NCI-H510A (cell line): ENCODE measurements around the gene YIPF4.
A peak's percentile ranks its signal among the peaks of the same experiment; 100 is the strongest.
"Not testable (repeated sequence)": the region's sequence is repeated elsewhere in the genome, so short reads cannot be mapped to it uniquely, and the experiment has no call there.

ENCODE experiments used
- DNase-seq: peaks from one replicate; lab custom pipeline; 2025; lab: John Stamatoyannopoulos, UW

YIPF4 gene

GRCh38 chr2:32289165-32289999, 11.7 kb downstream of the YIPF4 start:
- no peak for DNase-seq

DNA sequence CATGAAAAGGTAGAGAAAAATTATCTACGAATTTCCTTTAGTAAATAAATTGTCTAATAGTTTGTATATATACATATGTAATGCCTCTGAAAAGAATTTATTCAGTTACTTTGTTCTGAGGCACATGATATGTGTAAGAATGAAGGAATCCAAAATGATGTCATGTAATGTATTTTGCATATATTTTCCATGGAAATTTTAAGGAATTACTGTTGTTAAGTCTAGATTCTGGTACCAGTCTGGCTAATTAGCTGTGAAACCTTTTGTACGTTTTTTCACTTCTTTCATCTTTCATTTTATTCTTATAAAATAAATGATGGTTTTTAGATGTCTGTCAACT, 12.3 kb downstream of the YIPF4 start:
- DNase-seq, result no peak

DNA sequence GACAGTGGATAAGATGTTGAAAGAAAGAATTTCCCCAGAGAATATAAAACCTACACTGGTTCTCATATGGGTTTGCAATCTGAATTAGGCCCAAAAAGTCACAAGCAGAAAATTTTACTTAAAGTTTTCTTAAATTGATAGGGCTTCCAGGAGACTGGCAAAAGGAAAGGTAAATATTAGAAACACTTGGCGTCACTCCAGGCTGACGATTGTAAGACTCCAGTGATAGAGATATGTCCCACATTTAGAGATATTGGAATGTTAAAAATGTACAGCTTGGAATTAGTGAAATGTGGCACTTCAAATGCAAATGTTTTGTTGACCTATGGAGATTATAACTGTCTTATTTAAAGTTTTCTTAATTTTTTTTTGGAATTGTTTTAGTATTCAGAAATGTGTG, 14.0 kb downstream of the YIPF4 start:
- DNase-seq, result no peak

DNA sequence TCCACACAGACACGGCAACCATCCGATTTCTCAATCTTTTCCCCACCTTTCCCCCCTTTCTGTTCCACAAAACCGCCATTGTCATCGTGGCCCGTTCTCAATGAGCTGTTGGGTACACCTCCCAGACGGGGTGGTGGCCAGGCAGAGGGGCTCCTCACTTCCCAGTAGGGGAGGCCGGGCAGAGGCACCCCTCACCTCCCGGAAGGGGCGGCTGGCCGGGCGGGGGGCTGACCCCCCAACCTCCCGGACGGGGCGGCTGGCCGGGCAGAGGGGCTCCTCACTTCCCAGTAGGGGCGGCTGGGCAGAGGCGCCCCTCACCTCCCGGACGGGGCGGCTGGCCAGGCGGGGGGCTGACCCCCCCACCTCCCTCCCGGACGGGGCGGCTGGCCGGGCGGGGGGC, 15.8 kb downstream of the YIPF4 start:
- not testable (repeated sequence) for DNase-seq

- not testable (repeated sequence) for DNase-seq
Observed at GRCh38 chr2:32293966-32294562, 16.4 kb downstream of the YIPF4 start.

DNA sequence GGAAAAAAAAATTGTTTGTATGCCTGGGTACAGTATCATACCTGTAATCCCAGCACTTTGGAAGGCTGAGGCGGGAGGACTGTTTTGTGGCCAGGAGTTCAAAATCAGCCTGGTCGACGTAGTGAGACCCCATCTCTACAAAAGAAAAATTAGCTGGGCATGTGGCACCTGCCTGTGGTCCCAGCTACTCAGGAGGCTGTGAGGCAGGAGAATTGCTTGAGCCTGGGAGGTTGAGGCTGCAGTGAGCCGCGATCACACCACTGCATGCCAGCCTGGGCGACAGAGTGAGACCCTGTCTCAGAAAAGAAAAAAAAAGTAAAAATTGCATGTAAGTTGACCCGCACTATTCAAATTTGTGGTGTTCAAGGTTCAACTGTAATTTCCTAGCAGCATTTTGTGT, 32.9 kb downstream of the YIPF4 start:
- DNase-seq, result no peak

- no peak for DNase-seq
Observed at GRCh38 chr2:32314886-32315285, 37.2 kb downstream of the YIPF4 start.

GRCh38 chr2:32328679-32329078, 51.0 kb downstream of the YIPF4 start:
- DNase-seq, result not testable (repeated sequence)

- DNase-seq, result not testable (repeated sequence)
Observed at GRCh38 chr2:32329180-32329980, 51.7 kb downstream of the YIPF4 start.

GRCh38 chr2:32330136-32330535, 52.4 kb downstream of the YIPF4 start:
- no peak for DNase-seq

GRCh38 chr2:32342801-32343200, 65.1 kb downstream of the YIPF4 start:
- no peak for DNase-seq

- DNase-seq, result not testable (repeated sequence)
Observed at GRCh38 chr2:32350797-32351196, 73.1 kb downstream of the YIPF4 start.

- peak; percentile 58 for DNase-seq
Observed at GRCh38 chr2:32355976-32356680, 78.4 kb downstream of the YIPF4 start.

GRCh38 chr2:32356681-32357317, 79.1 kb downstream of the YIPF4 start, which contains the start of gene BIRC6:
TSS of gene BIRC6 (plus strand) at chr2:32357023. CDS start at chr2:32357162, 139 bp downstream.
- peak; percentile 95 for DNase-seq

- DNase-seq, result peak; percentile 26
Observed at GRCh38 chr2:32357318-32358110, 79.8 kb downstream of the YIPF4 start.

- DNase-seq, result no peak
Observed at GRCh38 chr2:32358111-32358482, 80.4 kb downstream of the YIPF4 start.

DNA sequence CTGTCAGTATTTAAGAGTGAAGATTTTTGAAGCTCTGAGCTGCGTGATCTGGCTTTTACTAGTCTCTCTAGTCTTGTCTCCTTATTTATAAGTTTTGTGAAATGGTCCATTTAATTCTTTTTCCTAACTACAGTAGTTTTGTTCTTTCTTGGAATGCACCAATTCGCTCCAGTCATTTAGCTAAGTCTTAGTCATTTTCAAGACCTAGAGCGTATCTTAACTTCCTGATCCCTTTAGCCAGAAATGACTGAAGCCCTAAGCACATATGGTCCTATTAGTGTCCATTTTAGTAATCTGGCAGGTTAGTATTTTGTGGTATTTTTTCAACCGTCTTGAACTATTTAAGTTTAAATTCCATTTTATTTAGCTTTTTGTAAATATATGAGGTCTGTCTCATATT, 82.7 kb downstream of the YIPF4 start:
- DNase-seq, result no peak

GRCh38 chr2:32362997-32363396, 85.3 kb downstream of the YIPF4 start:
- DNase-seq, result not testable (repeated sequence)

- no peak for DNase-seq
Observed at GRCh38 chr2:32363597-32363996, 85.9 kb downstream of the YIPF4 start.

DNA sequence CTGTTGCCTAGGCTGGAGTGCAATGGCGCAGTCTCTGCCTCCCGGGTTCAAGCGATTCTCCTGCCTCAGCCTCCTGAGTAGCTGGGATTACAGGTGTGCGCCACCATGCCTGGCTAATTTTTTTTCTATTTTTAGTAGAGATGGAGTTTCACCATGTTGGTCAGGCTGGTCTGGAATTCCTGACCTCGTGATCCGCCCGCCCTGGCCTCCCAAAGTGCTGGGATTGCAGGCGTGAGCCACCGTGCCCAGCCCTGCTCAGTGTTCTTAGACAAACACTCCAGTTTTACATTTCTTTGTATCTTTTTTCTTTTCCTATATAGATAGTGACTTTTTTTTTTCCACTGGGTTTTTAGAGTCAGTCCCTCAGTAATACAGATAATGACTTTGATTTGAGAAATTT, 86.6 kb downstream of the YIPF4 start:
- not testable (repeated sequence) for DNase-seq

- not testable (repeated sequence) for DNase-seq
Observed at GRCh38 chr2:32365679-32366078, 88.0 kb downstream of the YIPF4 start.
